HG02938 (cell line): ENCODE measurements around the gene PCSK4.
A peak's percentile ranks its signal among the peaks of the same experiment; 100 is the strongest.
"Not testable (repeated sequence)": the region's sequence is repeated elsewhere in the genome, so short reads cannot be mapped to it uniquely, and the experiment has no call there.

Source experiments
- ATAC-seq: cut with Tn5 transposase; IDR thresholded peaks from one replicate; pipeline ENCODE4 v1.9.1; 2021; ENCODE audit warnings: mild to moderate bottlenecking, moderate library complexity; ENCODE audit not compliant: unreplicated experiment

PCSK4 gene

GRCh38 chr19:1489463-1490310 is 463 bp downstream of the PCSK4 start:
- ATAC-seq: no peak

GRCh38 chr19:1488282-1488601 is 1.9 kb downstream of the PCSK4 start:
- ATAC-seq: no peak

GRCh38 chr19:1487576-1488281 is 2.4 kb downstream of the PCSK4 start:
- ATAC-seq: no peak

DNA sequence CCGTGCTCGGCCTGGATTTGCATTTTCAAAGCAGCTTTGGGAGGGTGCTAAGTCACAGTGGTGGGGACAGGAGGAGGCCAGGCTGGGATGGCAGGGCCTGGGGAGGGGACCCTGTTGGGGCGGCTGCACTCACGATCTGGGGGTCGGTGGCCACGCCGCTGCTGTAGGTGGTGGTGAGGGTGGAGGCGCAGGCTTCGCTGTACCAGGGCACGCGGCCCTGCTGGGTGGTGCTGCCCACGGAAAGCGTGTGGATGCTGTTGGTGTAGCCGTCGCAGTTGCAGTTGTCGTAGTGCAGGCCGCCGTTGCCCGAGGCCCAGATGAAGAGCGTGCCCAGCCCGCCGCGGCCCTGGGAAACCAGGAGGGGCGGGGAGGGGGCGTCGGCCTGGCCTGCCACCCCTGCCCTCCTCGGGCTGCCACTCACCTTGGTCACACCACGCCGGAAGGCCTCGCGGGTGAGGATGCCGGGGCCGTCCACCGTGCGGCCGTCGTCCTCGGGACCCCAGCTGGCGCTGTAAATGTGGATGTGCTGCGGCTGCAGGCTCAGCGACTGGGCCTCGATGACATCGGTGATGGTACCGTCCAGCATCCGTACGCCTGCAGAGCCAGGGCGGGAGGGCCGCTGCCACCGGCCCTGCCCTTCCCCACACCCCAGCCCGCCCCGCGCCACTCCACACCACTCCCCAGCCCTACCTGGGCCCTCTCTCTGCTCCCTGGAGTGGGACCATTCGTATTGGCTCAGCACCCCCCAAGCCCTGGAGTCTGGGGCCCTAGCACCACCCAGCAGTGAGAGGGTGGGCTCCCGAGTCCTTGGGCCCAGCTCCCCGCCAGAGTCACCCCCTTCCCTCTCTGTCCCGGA is 3.2 kb downstream of the PCSK4 start:
- no peak for ATAC-seq

DNA sequence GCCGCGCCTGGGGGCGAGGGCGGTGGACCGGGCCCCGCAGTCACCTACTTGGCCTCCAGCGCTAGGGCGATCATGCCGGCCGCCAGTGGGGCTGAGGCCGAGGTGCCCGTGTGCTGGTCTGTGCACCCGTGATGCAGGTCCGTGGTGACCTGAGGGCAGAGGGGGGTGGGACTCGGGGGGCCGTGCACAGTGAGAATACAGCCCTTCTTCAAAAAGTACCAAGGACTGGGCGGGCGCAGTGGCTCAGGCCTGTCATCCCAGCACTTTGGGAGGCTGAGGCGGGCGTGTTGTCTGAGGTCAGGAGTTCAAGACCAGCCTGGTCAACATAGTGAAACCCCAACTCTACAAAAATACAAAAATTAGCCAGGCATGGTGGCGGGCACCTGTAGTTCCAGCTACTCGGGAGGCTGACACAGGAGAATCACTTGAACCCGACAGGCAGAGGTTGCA is 6.1 kb downstream of the PCSK4 start:
- no peak for ATAC-seq

DNA sequence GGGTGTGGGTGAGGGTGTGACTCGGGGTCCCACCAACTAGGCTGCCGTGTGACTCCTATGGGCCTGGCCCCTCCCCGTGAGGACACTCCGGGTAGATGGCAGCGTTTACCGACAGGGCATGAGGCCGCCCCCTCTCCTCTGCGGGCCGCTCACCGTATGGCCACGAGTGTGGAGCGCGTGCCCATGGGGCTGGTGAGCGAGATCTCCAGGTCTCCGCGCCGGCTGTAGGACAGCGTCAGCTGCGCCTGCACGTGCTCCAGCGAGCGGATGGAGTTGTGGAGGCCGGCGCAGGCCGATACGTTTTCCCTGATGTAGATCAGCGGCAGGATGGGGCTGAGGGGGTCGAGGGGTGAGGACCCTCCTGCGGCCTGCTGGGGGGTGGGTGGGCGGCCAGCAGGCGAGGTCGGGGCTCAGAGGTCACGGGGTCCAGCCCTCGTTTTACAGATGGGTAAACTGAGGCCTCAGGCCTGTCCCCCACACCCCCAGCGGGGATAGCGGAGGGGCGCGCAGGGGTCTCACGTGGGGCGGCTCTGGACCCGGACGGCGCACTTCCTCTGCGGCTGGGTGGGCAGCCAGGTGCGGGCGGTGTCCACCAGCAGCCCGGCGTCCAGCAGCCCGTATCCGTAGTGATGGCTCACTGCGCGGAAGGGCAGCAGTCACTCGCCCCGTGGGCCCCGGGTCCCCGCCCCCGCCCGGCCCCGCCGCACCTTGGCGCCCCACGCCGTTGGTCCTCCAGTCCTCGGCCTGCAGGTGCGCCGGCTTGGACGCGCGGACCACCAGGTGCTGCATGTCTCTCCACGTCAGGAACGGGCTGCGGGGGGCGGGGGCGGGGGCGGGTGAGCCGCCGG is 6.8 kb downstream of the PCSK4 start:
- ATAC-seq: no peak

DNA sequence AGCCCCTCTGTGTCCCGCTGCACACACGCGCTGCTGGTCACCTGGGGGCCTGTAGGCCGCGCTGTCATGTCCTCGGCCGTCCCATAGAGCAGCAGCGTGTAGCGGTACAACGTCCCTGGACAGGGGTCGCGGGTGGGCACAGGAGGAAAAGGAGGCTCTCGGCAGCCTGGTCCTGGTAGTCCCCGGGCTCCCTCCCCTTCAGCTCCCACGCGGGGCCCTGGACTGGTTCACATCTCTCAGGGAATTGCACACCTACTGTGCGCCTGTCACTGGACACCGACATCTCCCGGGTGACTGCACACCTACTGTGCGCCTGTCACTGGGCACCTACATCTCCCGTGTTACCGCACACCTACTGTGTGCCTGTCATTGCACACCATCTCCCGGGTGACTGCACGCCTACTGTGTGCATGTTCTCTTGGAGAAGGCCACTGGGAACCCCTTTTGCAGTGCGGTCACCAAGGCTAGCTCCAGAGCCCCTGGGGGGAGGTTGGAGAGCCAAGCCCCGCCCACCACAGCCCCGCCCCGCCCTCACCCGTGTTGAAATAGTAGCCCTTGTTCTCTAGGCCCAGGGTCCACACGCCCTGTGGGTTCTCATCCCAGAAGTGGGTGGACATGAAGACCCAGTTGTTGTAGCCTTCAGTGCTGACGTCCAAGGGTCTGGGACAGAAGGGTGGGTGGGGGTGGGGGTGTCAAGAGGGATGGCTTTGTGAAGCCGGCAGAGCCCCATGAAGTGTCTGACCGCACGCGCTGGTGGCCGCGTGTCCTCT is 7.6 kb downstream of the PCSK4 start:
- no peak for ATAC-seq

- ATAC-seq: no peak
Observed at GRCh38 chr19:1481893-1482360, 8.2 kb downstream of the PCSK4 start.

GRCh38 chr19:1481224-1481892 is 8.8 kb downstream of the PCSK4 start:
- no peak for ATAC-seq

GRCh38 chr19:1478934-1479707 is 11.0 kb downstream of the PCSK4 start, which contains the start of gene C19orf25:
Gene C19orf25, minus strand, starts transcription at chr19:1479215. Its CDS starts 312 bp downstream, at chr19:1478903.
- peak; percentile 83 for ATAC-seq

DNA sequence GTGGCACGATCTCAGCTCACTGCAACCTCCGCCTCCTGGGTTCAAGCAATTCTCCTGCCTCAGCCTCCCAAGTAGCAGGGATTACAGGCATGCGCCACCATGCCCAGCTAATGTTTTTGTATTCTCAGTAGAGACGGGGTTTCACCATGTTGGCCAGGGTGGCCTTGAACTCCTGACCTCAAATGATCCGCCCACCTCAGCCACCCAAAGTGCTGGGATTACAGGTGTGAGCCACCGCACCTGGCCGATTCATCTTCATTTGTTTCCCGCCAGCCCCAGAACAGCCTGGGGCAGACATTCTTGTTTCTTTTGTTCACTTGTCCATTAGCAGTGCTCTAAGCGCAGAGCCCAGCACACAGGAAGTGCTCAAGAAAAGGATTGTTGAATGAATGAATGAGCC is 13.1 kb downstream of the PCSK4 start:
- not testable (repeated sequence) for ATAC-seq

DNA sequence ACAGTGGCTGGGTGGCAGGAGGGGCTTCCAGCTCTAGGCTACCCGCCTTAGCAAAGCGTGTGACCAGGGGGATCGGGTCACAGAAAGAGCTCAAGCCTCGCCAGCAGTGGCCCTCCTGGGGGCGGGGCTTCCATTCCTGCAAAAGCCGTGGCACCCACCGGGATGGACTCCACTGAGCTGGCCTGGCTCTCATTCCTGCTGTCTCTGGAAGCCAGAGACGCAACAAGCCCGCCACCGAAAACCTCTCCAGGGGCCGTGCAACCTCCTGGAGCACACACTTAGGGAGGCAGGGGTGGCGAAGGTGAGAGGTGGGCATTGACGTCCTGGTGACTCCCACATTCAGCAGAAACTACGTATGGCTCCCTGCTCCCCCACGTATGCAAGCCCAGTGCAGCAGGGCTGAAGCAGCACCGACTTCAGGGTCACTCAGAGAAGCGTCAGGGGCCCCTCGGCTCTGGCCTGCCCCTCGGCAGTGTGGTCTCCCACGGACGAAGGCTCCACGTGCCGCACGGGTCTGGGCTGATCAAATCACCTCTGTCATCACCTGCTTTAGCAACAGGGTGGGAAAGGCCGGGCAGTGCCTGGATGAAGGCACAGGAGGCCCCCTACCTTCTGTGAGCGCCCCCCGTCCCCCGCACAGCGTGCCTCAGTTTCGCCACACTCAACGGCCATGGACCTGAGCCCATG is 14.3 kb downstream of the PCSK4 start:
- ATAC-seq: no peak

DNA sequence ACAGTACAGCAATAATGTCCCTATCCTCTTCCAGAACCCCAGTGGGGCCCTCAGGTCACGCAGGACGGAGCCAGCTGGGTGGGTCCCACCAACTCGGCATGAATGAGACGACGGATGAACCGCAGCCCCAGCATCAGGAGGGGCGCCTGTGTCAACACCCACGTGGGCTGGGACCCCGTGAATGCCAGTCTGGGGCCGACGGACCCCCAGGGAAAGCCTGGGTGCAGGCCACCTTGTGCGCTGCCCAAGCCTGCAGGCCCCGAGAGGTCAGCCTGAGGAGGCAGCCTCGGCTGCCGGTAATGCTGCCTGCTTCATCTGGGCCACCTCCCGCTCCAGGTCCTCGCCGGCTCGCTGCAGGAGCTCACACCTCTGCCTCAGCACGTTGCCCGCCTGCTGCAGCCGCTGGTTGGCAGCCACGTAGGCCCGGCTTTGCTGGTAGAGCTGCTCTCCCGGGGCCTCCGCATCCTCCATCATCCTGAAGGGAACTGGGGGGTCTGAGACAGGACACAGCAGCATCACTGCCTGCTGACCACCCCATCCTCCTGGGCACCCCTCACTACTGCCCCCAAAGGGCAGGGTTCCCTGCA is 15.3 kb downstream of the PCSK4 start:
- ATAC-seq: no peak

GRCh38 chr19:1474011-1474764 is 16.0 kb downstream of the PCSK4 start:
- ATAC-seq: no peak

GRCh38 chr19:1473085-1473851 is 16.9 kb downstream of the PCSK4 start:
- ATAC-seq: no peak
